ENCODE measurements around the gene ZRANB3.

- TF ChIP-seq CTCF (conservative IDR thresholded peaks at IDR 0.05), result no peak
- no peak for TF ChIP-seq ZFX (IDR thresholded peaks at IDR 0.05)
These were observed 226.3 kb downstream of the ZRANB3 start for GRCh38 chr2:135304694-135305093.
